Activated CD4-positive, alpha-beta T cell treated with anti-CD3 and anti-CD28 coated beads, Interleukin-2, Interleukin-6, amounts not matched to agents 100 ng/mL and 50 ng/mL, durations not matched to agents 16 hours and 8 hours (primary cell): ENCODE data around the gene ELOVL5.

ENCODE experiments used
- DNase-seq: peaks from one replicate; pipeline ENCODE4 v3.0.0-alpha.2; 2020

The ELOVL5 gene

DNA sequence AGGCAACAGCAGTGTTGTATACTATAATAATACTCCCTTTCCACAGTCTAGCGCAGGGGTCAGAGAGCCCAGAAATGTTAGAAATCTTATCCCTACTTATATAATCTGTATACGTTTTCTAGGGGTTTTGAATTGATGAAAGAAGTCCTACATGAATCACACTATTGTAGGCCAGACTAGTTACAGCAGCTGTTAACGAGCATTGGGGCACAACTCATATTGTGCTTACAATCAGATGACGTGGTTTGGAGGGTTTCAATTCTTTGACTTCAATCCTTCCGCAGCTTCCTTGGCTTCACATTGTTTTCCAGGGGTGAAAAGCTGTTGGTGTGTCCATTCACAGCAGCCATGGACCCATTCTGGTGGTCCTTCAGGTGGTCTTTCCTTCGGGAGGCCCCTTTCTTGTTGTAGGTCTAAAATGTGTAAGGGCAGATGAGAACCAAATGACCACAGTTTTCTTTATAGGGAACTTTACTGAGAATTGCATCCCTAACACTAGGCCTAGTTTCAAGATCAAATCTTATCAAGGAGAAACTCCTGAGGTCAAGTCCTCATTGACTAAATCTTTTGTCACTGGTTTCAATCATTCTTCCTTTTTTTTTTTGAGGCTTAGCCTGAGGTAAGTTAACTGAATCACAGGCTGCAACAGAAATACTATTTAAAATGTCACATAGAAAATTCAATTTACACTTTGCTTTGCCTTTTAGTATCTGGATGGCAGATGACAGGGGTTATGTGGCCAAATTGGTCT, 79.7 kb downstream of the ELOVL5 start:
- DNase-seq, result no peak

GRCh38 chr6:53266553-53267090, 82.1 kb downstream of the ELOVL5 start:
- no peak for DNase-seq

- no peak for DNase-seq
Measured at GRCh38 chr6:53264915-53265607, 83.7 kb downstream of the ELOVL5 start.

GRCh38 chr6:53264337-53264736, 84.4 kb downstream of the ELOVL5 start:
- no peak for DNase-seq

DNA sequence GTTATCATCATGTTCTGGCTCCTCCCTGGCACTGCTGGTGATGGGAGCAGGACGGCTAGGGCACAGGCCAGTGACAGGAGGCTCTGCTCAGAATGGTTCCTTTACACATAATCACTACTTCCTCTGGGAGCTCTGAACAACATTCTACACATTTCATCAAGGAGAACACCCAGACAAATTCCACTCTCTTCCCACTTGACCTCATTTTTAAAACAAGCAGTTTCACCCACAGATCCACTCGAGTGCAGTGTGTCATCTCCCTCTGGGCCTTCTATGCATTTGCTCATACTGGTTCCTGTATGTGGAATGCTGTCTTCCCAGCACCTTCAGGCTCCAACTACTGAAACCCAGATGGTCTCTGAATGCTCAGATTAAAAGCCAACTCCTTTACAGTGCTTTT, 84.8 kb downstream of the ELOVL5 start:
- DNase-seq, result no peak

GRCh38 chr6:53259860-53260580, 88.7 kb downstream of the ELOVL5 start:
- DNase-seq, result no peak

GRCh38 chr6:53258774-53259155, 90.0 kb downstream of the ELOVL5 start:
- no peak for DNase-seq

- DNase-seq, result no peak
Measured at GRCh38 chr6:53258076-53258773, 90.5 kb downstream of the ELOVL5 start.

DNA sequence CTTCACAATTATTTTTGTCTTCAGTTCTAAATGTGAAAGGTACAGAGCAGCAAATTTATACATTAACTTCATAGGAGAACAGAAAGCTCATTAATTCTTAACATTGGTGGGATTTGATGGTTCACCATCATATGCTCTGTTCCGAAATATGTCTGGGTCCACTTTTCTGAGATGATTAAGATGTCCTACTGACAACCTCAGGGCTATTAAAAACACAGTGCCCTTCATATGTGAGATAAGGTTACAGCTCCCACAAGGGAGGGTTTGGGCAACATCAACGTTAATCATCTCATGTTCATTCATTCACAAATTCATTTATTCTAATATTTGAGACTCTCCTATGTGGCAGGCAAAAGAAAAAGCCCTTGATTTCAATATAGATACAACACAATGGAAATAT, 91.2 kb downstream of the ELOVL5 start:
- no peak for DNase-seq

- DNase-seq, result no peak
Measured at GRCh38 chr6:53257001-53257400, 91.7 kb downstream of the ELOVL5 start.

GRCh38 chr6:53252177-53252692, 96.5 kb downstream of the ELOVL5 start:
- DNase-seq, result no peak

GRCh38 chr6:53251033-53251672, 97.6 kb downstream of the ELOVL5 start:
- DNase-seq, result no peak

- no peak for DNase-seq
Measured at GRCh38 chr6:53250176-53251032, 98.3 kb downstream of the ELOVL5 start.

- no peak for DNase-seq
Measured at GRCh38 chr6:53246924-53247323, 101.8 kb downstream of the ELOVL5 start.

DNA sequence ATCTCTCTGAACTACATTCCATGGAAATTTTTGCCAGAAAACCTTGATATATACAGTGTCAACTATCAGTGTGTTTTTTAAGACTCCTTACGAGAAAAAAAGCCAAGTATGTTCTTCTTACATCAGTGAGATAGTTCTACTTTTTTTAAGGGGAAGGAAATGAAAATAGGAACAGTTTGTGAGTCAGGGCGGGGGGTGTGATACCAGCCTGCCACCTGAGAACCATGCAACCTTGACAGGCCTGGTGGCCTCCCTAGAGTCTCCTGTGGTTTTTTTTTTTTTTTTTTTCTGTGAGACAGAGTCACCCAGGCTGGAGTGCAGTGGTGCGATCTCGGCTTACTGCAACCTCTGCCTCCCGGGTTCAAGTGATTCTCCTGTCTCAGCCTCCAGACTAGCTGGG, 103.8 kb downstream of the ELOVL5 start:
- DNase-seq, result no peak

- no peak for DNase-seq
Measured at GRCh38 chr6:53244399-53244931, 104.3 kb downstream of the ELOVL5 start.

DNA sequence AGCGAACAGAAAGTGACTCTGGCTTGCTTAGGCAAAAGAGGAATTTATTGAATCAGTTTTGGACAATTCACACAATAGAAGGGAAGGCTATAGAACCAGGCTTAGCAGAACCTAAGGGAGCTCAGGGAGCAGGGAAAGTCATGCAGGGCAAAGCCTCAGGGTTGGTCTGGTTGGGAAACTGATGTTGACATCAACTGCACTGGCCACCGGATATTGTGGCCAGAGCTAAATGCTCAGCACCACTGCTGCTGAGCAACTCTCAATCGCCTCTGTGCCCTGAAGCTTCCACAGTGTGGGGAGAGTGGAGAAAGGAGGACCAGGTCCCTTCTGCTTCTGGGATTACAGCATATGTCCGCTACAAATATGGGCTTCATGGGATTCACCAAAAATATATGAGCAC, 106.8 kb downstream of the ELOVL5 start:
- DNase-seq, result no peak

- DNase-seq, result peak; percentile 30
Measured at GRCh38 chr6:53240761-53241160, 108.0 kb downstream of the ELOVL5 start.

GRCh38 chr6:53240139-53240538, 108.6 kb downstream of the ELOVL5 start:
- DNase-seq, result peak; percentile 23

DNA sequence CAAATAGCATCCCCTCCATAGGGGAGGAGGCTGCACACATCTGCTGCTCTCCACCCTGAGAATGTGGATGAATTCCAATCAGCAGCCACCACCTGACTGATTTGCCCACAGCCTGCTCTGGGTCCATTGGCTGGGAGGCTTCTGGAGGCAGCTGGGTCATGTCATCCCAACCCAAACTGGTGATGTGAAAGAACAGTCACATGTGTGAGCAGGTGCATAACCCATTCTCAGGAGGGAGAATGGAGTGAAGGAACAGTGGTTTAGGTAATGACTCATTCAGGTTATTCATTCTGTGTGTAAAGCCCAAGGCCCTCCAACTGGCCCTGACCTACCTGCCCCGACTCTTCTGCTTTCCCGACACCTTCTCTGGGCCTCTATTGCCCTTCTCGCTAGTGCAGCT, 109.2 kb downstream of the ELOVL5 start:
- DNase-seq, result peak; percentile 47

DNA sequence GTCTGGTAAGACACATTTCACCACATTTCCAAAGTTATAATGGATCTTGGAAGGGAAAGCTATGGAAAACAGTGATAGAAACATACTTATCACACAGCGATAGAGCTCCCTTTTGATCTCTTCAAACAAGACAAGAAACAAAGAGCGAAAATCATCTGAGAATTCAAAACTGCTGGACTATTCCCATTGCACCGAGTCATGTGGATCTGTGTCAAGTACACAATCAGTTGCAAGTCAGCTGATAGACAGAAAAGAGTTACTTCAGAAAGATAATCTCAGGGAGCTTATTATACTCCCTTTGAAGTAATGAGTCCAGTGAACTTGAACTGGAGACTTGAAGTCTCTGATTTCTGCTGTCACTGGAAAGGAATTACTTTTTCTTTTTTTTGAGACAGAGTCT, 110.4 kb downstream of the ELOVL5 start:
- DNase-seq, result no peak
